HepG2 (cell line): Measurements from ENCODE around the gene TRMU. TPM values are rescaled to one million over a fixed set of nuclear protein-coding genes. Genes with fewer than 3 reads are reported as not detected.

Experiments used
- ATAC-seq: fragments of 200-7000 bp; cut with Tn5 transposase; 3 replicates; pipeline ENCODE4 v1.9.1; 2020; ENCODE audit warnings: mild to moderate bottlenecking, moderate library complexity
- BruUV-seq: library from RNA; stranded (reverse); fragments of 400-500 nt; replicated peaks from 2 replicates; lab custom pipeline; 2021; lab: Mats Ljungman, UMichigan
- CTCF ChIA-PET: fragments of 300-600 bp; formaldehyde crosslinking; extraction: SDS; loops from one replicate; lab custom pipeline; 2021; ENCODE audit warnings: low total read pairs, inconsistent platforms, low intra/inter-chr PET ratio; lab: Yijun Ruan, JAX
- POLR2A ChIA-PET: fragments of 350-600 bp; sonication (Branson Sonifier 250); formaldehyde crosslinking; loops from one replicate; lab custom pipeline; 2020; ENCODE audit warnings: antibody characterized with exemption, inconsistent platforms; lab: Yijun Ruan, JAX
- DNase-seq: peaks from one replicate; pipeline ENCODE4 v3.0.0-alpha.2; 2015; ENCODE audit warnings: low spot score
- FAIRE-seq: peaks from 3 replicates; lab custom pipeline; 2011; peaks lifted over from hg19 to GRCh38; lab: Jason Lieb, UNC
- H2AFZ ChIP-seq: one replicate; pipeline ENCODE4 v1.6.1; 2011; ENCODE audit warnings: low read length, inconsistent platforms
- H3K27ac ChIP-seq: fragments of 300-600 bp; 3 replicates; pipeline ENCODE4 v1.8.0; 2011; ENCODE audit warnings: mixed run types, mild to moderate bottlenecking, mixed read lengths, low read length, inconsistent platforms; ENCODE audit not compliant: insufficient read depth; ENCODE audit errors: extremely low read length
- H3K27me3 ChIP-seq, 2 experiments: fragments of 200-600 bp in 1 of 2; 2 replicates in 1 of 2; 3 replicates in 1 of 2; pipeline versions ENCODE4 v1.6.0 to v1.8.0; 2011; ENCODE audit warnings: low read length in 2 of 2, mild to moderate bottlenecking in 2 of 2, moderate library complexity in 2 of 2, inconsistent platforms in 1 of 2; ENCODE audit not compliant: insufficient read depth in 2 of 2, control insufficient read depth in 1 of 2
- H3K36me3 ChIP-seq, 2 experiments: fragments of 200-600 bp in 1 of 2; replicated peaks in 1 of 2; 2 replicates in 1 of 2; 3 replicates in 1 of 2; pipeline versions ENCODE4 v1.5.1 to v1.8.0; 2011; ENCODE audit warnings: low read length in 2 of 2, inconsistent platforms in 1 of 2; ENCODE audit not compliant: insufficient read depth in 2 of 2, control insufficient read depth in 1 of 2
- H3K4me1 ChIP-seq: 2 replicates; pipeline ENCODE4 v1.5.1; 2012; ENCODE audit warnings: low read length, inconsistent platforms; ENCODE audit not compliant: insufficient read depth
- H3K4me2 ChIP-seq: 2 replicates; pipeline ENCODE4 v1.6.0; 2011; ENCODE audit warnings: low read depth, low read length, inconsistent platforms
- H3K4me3 ChIP-seq, 3 experiments: fragments of 200-600 bp in 1 of 3; sonication (generic), shearing (Covaris generic) in 1 of 3; replicated peaks in 1 of 3; 2 replicates each; pipeline ENCODE4 v1.5.1; 2011 to 2016; ENCODE audit warnings: low read length in 3 of 3, inconsistent platforms in 2 of 3, low read depth in 2 of 3, mild to moderate bottlenecking in 2 of 3, control low read depth in 1 of 3, mixed read lengths in 1 of 3; ENCODE audit not compliant: insufficient read depth in 1 of 3
- H3K79me2 ChIP-seq: one replicate; pipeline ENCODE4 v1.6.1; 2011; ENCODE audit warnings: low read length, inconsistent platforms; ENCODE audit not compliant: insufficient read depth
- H3K9ac ChIP-seq: 2 replicates; pipeline ENCODE4 v1.6.0; 2011; ENCODE audit warnings: mild to moderate bottlenecking, low read depth, low read length, inconsistent platforms; ENCODE audit not compliant: insufficient read depth
- H3K9me3 ChIP-seq: 2 replicates; pipeline ENCODE4 v1.5.1; 2012; ENCODE audit warnings: mild to moderate bottlenecking, low read length
- H4K20me1 ChIP-seq: 2 replicates; pipeline ENCODE4 v1.6.0; 2011; ENCODE audit warnings: inconsistent platforms, mild to moderate bottlenecking, low read length, moderate library complexity; ENCODE audit not compliant: insufficient read depth
- DNMT3B ChIP-seq: conservative IDR thresholded peaks from 2 replicates; pipeline ENCODE4 v1.6.1; 2016; ENCODE audit warnings: missing biosample characterization, control low read depth
- NFKB2 ChIP-seq: sonication (generic); formaldehyde crosslinking; IDR thresholded peaks from 2 replicates; pipeline ENCODE4 v1.4.0; 2020; ENCODE audit warnings: missing genetic modification reagents, borderline replicate concordance
- TAF15 ChIP-seq: fragments of 200-400 bp; formaldehyde crosslinking; IDR thresholded peaks from one replicate; pipeline ENCODE4 v1.6.1; 2018; ENCODE audit warnings: mild to moderate bottlenecking, low read depth, low read length; ENCODE audit not compliant: poor library complexity, severe bottlenecking
- TARDBP ChIP-seq: sonication (generic); formaldehyde crosslinking; IDR thresholded peaks from 2 replicates; pipeline ENCODE4 v1.8.0; 2022; ENCODE audit warnings: mild to moderate bottlenecking, missing genetic modification reagents
- ZBTB49 ChIP-seq: sonication (generic); formaldehyde crosslinking; IDR thresholded peaks from 2 replicates; pipeline ENCODE4 v1.4.0; 2020; ENCODE audit warnings: missing genetic modification reagents, borderline replicate concordance
- ZNF121 ChIP-seq: sonication (generic); formaldehyde crosslinking; IDR thresholded peaks from 2 replicates; pipeline ENCODE4 v1.5.0; 2020; ENCODE audit warnings: mild to moderate bottlenecking, missing genetic modification reagents
- ZNF776 ChIP-seq: sonication (generic); formaldehyde crosslinking; IDR thresholded peaks from 2 replicates; pipeline ENCODE4 v1.4.0; 2020; ENCODE audit warnings: mild to moderate bottlenecking, missing genetic modification reagents
- WGBS: methylation state at CpG from one replicate; pipeline ENCODE4 v1.1.6; 2017; ENCODE audit warnings: low lambda C conversion rate; 5-methylcytosine and 5-hydroxymethylcytosine counted together
- in situ Hi-C: cut with HindIII; loops from 2 replicates; pipeline ENCODE4 v1.10.0; 2017; ENCODE audit warnings: low pct_unique_long_range_greater_than_20kb; ENCODE audit not compliant: extremely low pct_ligation_motif_present
- intact Hi-C: fragments of 100-400 bp; cut with micrococcal nuclease; formaldehyde crosslinking; loops from one replicate; pipeline ENCODE4 v1.10.0; 2022; ENCODE audit not compliant: unreplicated experiment
- polyA plus RNA-seq, 8 experiments: library from polyadenylated mRNA; depleted of rRNA in 3 of 8; stranded (reverse) in 7 of 8; unstranded in 1 of 8; fragments of >200 nt; fragmentation: Illumina TruSeq in 4 of 8; extraction: Trizol in 4 of 8; gene quantifications; 2 replicates each; pipeline versions ENCODE4 v1.2.1 to v1.2.3, GENCODE V29; 2011 to 2016; ENCODE audit warnings: low read depth in 4 of 8, missing spikeins in 1 of 8, mixed read lengths in 1 of 8; ENCODE audit not compliant: insufficient read depth in 1 of 8
- total RNA-seq, 5 experiments: library from RNA; depleted of rRNA; stranded (reverse); fragments of >200 nt; fragmentation: Illumina TruSeq; extraction: Trizol; gene quantifications; 2 replicates each; pipeline ENCODE4 v1.2.3, GENCODE V29; 2016; ENCODE audit warnings: low read depth in 1 of 5

Gene TRMU
- total and polyA plus RNA-seq, 2 of the 13 experiments (the other 11 are each of a cell fraction or from before 2014, with no cell fraction given): 31.0 to 50.2 TPM

- peaks cover 21% of the 10 kb centered on the region for H3K4me1 ChIP-seq
- H3K4me3 ChIP-seq: no peak overlapping the region
- H3K27me3 ChIP-seq: no peaks in the 10 kb centered on the region
- no peak overlapping the region for H3K9ac ChIP-seq
- no peaks in the 10 kb centered on the region for H3K36me3 ChIP-seq
- FAIRE-seq (no peak), DNase-seq (no peak), ATAC-seq (no peak)
- H3K79me2 ChIP-seq: no peaks in the 10 kb centered on the region
- no peaks in the 10 kb centered on the region for H3K9me3 ChIP-seq
- BruUV-seq: no TSS peak
- 87% methylated on average over 26 of the region's 36 CpGs for WGBS
- in situ Hi-C loops: loop anchor here (5.0 kb wide), 1 partner anchor 34 kb away; no protein-coding TSS in a partner anchor
- no peak overlapping the region for H2AFZ ChIP-seq
- intact Hi-C loops: no loop called here
- TF ChIP-seq TAF15 (peak; percentile 14), DNMT3B (CRISPR knock-in tag) (no peak)
- H3K4me2 ChIP-seq: no peak overlapping the region
- no peaks in the 10 kb centered on the region for H4K20me1 ChIP-seq
- ChIA-PET CTCF (interaction anchor here (1.3 to 2.5 kb wide), 3 partner anchors 24 to 151 kb away, joined by 3 to 48 read pairs (median 25); no protein-coding TSS in a partner anchor), POLR2A (no interaction called here)
- no peak overlapping the region for H3K27ac ChIP-seq
Measured at GRCh38 chr22:46391486-46392136, 56.1 kb downstream of the TRMU start.

- TF ChIP-seq TARDBP (no peak), ZBTB49 (CRISPR knock-in tag) (no peak), NFKB2 (CRISPR knock-in tag) (no peak), ZNF776 (CRISPR knock-in tag) (no peak), ZNF121 (CRISPR knock-in tag) (peak; percentile 93)
- H3K4me2 ChIP-seq: no peak overlapping the region
- H4K20me1 ChIP-seq: no peaks in the 10 kb centered on the region
- 71% methylated on average over 12 of the region's 16 CpGs for WGBS
- ChIA-PET POLR2A (interaction anchor here (1.3 kb wide), 1 partner anchor 24 kb away, joined by 3 read pairs; no protein-coding TSS in a partner anchor), CTCF (interaction anchor here (2.3 kb wide), 1 partner anchor 37 kb away, joined by 25 read pairs; no protein-coding TSS in a partner anchor)
- no peak overlapping the region for H2AFZ ChIP-seq
- peaks cover 21% of the 10 kb centered on the region for H3K4me1 ChIP-seq
- no TSS peak for BruUV-seq
- H3K4me3 ChIP-seq: no peak overlapping the region
- no peaks in the 10 kb centered on the region for H3K27me3 ChIP-seq
- FAIRE-seq: no peak
- no peak for ATAC-seq
- H3K9ac ChIP-seq: no peak overlapping the region
- no peaks in the 10 kb centered on the region for H3K79me2 ChIP-seq
- intact Hi-C loops (no loop called here), in situ Hi-C loops (loop anchor here (5.0 kb wide), 1 partner anchor 35 kb away; no protein-coding TSS in a partner anchor)
- H3K27ac ChIP-seq: no peak overlapping the region
- H3K9me3 ChIP-seq: no peaks in the 10 kb centered on the region
- H3K36me3 ChIP-seq: no peaks in the 10 kb centered on the region
- no peak for DNase-seq
Measured at GRCh38 chr22:46392137-46392844, 56.8 kb downstream of the TRMU start.
